Activated naive CD4-positive, alpha-beta T cell treated with Interleukin-2 at 50 U/mL for 16 hours (primary cell): ENCODE data around the gene CDK14.

ENCODE experiments used
- DNase-seq: peaks from one replicate; pipeline ENCODE4 v3.0.0-alpha.2; 2020

The CDK14 gene

DNA sequence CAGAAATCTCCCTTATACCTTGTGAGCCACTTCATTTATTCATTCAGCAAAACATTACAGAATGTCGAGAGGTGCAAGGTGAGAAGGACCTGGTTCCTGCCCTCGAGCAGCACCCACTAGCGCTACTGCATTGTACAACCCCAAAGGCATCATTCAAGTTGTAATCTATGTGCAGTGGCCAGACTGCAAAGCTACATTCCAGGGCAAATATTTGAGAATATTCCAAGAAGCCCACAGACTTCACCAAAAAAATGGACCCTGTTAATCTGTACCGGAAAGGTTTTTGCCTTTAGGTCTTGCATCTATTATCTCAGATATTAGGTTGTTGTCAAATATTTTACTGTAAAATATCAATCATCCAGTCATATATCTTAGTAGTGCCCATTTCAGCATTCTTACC, 372.8 kb downstream of the CDK14 start:
- DNase-seq: no peak

DNA sequence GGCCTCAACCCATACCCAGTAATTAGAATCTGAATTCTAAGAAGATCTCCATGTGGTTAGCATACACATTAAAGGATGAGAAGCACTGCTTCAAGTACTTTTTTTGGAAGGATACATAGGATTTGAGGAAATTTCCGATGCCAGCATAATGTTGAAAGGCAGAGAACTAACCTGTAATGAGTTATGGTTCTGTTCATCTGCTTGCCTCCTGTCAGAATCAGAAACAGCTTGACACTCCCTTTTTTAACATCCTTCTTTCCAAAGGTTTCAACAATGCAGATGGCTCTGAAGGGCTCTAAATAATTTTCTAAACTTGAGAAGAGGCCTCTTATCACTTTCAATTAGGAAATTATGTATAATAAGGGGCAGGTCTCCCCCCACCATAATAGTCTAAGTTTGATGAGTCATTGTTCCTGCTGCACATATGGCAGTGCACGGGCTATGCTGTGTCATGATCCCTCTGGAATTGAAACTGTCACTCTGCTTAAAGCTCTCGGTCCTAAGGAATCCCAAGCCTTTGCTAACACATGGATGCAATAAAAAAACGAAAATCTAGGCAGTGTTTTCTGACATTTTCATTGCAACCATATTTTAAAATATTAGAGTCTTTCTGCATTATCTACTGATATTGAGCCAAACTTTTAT, 376.9 kb downstream of the CDK14 start:
- no peak for DNase-seq

DNA sequence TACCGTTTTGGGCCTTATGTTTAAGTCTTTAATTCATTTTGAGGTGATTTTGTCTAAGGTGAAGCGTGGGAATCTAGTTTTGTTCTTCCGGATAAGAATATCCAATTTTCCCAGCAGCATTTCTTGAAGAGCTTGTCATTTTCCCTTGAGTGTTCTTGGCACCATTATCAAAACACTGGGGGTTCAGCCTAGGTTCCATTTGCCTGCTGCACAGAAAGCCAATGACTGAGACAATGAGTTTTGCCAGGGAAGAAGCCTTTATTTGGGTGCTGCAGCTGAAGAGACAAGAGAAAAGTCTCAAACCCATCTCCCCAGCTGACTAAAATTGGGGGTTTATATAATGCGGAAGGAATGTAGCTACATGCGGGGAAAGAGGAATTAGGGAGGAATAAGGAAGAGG, 380.9 kb downstream of the CDK14 start:
- no peak for DNase-seq

- DNase-seq: no peak
Observed at GRCh38 chr7:90980545-90980944, 384.4 kb downstream of the CDK14 start.

DNA sequence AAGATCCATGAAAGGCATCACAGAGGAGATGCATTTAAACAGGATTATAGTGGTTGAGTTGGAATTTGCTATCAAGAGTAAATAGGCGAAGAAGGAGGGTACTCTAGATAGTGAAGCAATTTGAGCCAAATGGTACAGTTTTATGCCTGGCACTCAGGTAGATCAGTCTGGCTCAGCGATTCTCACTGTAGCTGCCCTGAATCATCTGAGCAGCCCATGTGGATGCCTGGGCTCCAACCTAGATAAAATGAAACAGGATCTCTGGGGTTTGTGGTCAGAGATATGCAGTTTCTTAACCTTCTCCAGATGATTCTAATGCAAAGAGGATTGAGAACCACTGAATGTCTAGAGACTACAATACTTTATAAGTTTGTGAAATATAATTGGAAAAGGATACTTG, 386.1 kb downstream of the CDK14 start:
- no peak for DNase-seq

DNA sequence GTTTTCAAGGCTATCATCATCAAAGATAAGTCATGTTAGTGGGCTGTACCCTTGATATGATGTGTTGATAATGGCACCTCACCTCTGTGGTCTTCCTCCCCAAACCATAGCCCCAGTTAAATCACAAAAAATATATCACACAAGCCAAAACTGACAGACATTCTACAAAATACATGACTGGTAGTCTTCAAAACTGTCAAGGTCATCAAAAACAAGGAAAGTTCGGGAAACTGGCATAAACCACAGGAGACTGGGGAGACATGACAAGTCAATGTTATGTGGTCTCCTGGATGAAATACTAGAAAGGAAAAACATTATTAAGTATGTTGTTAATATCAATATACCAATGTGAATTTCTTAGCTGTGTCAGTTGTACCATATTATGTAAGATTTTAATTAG, 388.6 kb downstream of the CDK14 start:
- DNase-seq: no peak

- DNase-seq: no peak
Observed at GRCh38 chr7:90988516-90988915, 392.4 kb downstream of the CDK14 start.

DNA sequence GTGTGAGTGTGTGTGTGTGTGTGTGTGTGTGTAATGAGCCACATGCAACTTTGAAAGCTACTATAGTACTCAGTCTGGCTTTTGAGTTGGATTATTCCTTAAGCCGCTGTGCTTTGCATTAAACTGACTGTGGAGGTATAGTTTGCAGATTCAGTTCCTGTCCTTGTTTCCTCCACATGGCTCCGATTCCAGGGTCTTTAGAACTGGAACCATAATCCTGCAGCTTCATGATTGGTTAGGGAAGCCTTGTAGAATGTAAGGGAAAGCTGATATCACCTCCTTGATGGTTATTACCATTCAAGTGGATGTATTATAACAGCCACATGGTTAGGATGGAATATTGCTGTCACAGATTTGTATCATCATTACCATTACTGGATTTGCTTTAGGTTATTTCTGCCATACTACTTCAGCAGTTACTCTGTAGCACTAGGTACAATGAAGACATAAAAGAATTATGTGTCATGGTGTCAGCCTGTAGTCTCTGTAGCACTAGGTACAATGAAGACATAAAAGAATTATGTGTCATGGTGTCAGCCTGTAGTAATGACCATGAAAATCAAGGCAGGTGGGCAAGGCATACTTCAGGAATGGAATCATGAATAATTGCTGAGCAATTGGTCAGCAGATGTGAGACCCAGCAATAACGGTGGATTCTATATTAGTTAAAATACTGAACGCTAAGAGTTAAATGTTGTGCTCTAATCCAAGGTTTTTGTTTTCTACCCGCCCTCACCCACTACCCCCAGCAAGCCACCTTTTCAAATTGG, 393.1 kb downstream of the CDK14 start:
- DNase-seq: no peak

DNA sequence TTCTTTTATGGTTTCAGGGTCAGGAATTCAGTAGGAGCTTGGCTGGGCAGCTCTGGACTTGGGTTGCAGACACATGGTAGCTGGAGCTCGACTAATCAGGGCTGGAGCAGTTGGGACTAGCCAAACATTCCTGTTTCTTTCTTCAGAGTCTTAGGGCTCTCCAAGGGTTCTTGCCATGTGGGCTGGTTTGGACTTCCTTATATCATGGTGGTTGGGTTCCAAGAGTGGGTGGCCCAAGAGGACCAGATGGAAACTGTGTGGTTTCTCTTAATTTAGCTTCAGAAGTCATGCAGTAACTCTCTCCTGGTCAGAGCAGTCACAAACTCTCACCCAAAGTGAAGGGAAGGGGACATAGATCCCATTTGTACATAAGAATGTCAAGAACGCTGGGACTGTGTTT, 398.0 kb downstream of the CDK14 start:
- no peak for DNase-seq

DNA sequence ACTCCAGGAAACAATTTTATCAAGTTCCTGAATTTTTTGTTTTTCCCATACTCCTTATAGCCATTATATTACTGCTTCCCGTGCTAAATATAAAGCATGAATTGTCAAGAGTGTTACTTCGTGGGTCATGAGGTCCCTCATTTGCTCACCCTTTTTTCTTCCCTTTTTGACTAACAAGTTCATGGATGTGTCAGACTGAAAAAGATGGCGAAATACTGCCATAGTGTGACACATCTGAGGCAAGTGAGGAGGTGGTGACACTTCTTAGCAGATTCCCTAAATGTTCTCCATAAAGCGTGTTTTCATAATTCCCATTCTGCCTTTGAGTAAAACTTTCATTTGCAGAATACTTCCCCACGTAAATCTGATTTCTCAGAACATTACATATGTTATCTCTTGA, 398.5 kb downstream of the CDK14 start:
- no peak for DNase-seq

GRCh38 chr7:90995996-90996395, 399.9 kb downstream of the CDK14 start:
- DNase-seq: no peak

GRCh38 chr7:90999989-91000979, 404.2 kb downstream of the CDK14 start:
- DNase-seq: no peak

DNA sequence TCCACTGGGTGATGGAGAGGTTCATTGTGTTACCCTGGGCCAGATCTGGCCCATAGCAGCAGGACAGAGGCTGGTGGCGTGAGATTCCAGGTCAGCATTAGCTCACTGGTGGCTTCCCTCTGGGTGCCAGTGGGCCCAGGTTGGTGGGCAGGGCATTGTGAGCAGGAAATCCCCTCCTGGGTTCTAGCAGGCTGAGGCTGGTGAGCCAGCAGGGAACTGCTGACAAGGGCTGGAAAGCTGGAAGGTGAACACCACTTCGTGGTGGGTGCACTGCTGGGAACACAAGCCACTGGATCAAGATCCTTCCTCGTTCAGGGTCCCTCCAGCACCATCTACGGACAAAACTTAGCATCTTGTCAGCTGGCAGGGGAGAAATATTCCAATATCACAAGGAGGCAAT, 408.9 kb downstream of the CDK14 start:
- no peak for DNase-seq

DNA sequence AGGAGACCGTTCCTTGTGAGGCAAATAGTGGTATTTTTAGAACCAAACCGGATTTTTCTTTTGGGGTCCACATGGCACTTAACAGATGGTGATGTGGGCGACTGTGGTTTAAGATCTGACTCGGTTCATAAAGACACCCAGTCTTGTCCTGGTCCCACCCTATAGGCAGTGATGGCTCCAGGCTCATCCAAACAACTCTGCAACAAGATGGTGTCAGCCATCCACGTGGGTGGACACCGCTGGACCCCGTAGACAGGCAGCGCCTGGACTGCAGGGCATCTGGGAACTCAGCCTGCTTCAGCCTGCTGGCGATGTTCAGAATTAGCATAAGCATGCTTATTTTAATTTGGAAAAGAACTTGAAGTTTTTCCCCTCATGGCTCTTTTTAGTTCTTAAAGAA, 409.7 kb downstream of the CDK14 start:
- no peak for DNase-seq

- DNase-seq: no peak
Observed at GRCh38 chr7:91007371-91007770, 411.2 kb downstream of the CDK14 start.

DNA sequence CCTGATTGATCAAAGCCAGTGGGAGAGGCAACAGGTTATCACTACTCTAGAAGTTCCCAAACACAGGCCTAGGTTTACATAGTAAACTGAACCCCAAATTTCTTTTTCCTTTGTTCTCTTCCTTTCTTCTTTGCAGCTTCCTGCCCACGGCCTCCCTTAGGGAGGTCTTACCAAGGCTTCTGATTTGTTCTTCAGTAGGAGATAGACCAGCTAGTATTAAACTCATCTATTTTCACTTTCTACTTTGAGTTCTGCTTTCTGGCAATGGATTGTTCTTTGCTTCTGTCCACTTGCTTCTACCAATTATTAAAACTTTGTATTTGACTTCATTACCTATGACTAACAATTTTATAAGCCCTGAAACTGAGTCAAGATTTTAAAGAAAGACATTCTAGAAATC, 417.0 kb downstream of the CDK14 start:
- DNase-seq: no peak

DNA sequence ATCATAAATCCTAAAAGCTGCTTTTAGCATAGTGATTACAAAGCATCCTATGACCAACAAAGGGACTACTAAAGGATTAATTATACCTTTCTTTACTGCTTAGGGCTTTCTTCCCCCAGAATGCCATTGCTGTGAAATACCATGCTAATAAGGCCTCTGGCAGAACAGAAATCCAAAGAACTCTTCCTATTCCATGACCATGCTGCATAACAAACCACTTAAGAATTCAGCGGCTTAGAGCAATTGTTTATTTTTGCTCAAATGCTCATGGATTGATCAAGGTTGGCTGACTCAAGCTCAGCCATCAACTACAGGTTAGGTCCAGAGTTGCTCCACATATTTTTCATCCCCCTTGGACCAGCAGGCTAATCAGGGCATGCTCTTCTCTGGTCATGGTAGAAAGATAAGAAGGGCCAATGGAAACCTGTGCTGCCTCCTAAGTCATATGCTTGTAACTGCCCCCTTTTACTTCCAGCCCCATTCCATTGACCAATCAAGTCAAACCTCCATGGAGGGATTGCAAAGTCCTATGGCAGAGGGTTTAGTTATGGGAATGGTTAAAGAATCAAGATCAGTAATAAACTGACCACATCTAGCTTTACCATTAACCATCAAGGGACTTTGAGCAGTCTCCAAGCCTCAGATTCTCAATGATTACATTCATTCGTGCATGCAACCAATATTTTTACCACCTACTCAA, 423.7 kb downstream of the CDK14 start:
- no peak for DNase-seq

GRCh38 chr7:91020636-91021385, 424.7 kb downstream of the CDK14 start:
- no peak for DNase-seq

DNA sequence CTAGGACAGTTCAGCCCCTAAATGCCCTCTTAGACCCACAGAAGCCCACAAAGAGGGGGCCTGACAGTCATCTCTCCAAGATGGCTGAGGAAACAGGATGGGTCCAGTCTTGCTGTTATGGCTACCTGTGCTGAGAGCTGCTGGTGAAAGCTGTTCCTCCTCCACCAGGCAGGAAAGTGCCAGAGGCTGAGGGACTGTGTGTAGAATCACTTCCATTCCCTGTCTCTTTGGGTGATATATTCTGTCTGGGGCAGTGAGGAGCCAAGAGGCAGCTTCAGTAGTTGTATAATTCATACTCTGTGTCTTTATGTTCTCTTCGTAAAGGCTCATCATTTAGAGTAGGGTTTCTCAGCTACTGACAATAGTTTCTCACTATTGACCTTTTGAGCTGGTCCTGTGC, 425.8 kb downstream of the CDK14 start:
- no peak for DNase-seq

DNA sequence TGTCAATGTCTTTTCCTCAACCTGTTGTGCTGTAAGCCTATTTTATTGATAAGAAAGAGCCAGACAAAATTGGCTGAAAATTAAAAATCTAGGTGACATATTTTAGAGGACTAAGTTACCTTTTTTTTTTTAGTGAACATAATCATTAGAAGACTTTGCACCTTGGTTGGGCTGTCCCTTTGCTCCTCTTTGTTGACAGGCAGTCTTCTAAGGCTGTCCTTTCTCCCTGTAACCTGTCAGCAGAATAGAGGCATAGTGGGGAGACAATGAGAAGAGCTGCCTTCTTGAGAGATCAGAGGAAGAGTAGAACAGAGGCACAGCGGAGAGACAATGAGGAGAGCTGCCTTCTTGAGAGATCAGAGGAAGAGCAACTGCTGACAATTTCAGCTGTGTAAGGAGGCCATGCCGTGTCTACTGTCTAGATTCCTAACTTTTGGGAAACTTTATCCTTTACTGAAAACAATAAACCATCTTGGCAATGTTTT, 429.8 kb downstream of the CDK14 start:
- no peak for DNase-seq

DNA sequence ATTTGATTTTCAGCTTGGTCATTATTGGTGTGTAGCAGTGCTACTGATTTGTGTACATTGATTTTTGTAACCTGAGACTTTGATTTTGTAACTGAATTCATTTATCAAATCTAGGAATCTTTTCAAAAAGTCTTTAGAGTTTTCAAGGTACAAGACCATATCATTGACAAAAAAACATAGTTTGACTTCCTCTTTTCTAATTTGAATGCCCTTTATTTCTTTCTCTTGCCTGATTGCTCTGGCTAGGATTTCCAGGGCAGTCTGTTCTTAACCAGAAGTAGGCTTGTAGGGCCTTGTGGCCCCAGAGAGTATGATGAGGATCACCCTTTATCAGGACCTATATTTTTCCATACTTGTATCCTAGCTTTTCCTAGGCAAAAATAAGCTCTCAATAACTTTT, 433.6 kb downstream of the CDK14 start:
- no peak for DNase-seq
